DND-41 (cell line): Measurements from ENCODE around the gene CLCC1.

Experiments
- ATAC-seq: fragments of 200-7000 bp; cut with Tn5 transposase; 3 replicates; pipeline ENCODE4 v1.9.1; 2021; ENCODE audit warnings: low read depth; ENCODE audit not compliant: insufficient read depth
- DNase-seq: peaks from one replicate; pipeline ENCODE4 v3.0.0-alpha.2; 2020
- H2AFZ ChIP-seq: 2 replicates; pipeline ENCODE4 v1.6.0; 2012; ENCODE audit warnings: low read depth, low read length
- H3K27ac ChIP-seq: 2 replicates; pipeline ENCODE4 v1.5.1; 2012; ENCODE audit warnings: low read length, inconsistent platforms
- H3K27me3 ChIP-seq: fragments of 200-600 bp; sonication (generic); 2 replicates; pipeline ENCODE4 v1.6.0; 2012; ENCODE audit warnings: low read length, mild to moderate bottlenecking, inconsistent platforms; ENCODE audit not compliant: insufficient read depth, poor library complexity
- H3K36me3 ChIP-seq: 2 replicates; pipeline ENCODE4 v1.5.1; 2012; ENCODE audit warnings: low read length, inconsistent platforms; ENCODE audit not compliant: insufficient read depth
- H3K4me1 ChIP-seq: 2 replicates; pipeline ENCODE4 v1.5.1; 2012; ENCODE audit warnings: mild to moderate bottlenecking, low read length; ENCODE audit not compliant: insufficient read depth
- H3K4me2 ChIP-seq: 2 replicates; pipeline ENCODE4 v1.6.0; 2012; ENCODE audit warnings: mild to moderate bottlenecking, moderate library complexity, low read length, inconsistent platforms; ENCODE audit not compliant: insufficient read depth
- H3K4me3 ChIP-seq, 2 experiments: fragments of 200-600 bp in 1 of 2; shearing (Covaris generic) in 1 of 2; 2 replicates each; pipeline ENCODE4 v1.5.1; 2012 to 2016; ENCODE audit warnings: inconsistent platforms in 2 of 2, low read length in 2 of 2, mild to moderate bottlenecking in 2 of 2, low read depth in 1 of 2, moderate library complexity in 1 of 2
- H3K79me2 ChIP-seq: 2 replicates; pipeline ENCODE4 v1.6.0; 2012; ENCODE audit warnings: low read length, inconsistent platforms; ENCODE audit not compliant: insufficient read depth
- H3K9ac ChIP-seq: 2 replicates; pipeline ENCODE4 v1.6.0; 2012; ENCODE audit warnings: low read depth, mild to moderate bottlenecking, inconsistent platforms, low read length, moderate library complexity
- H3K9me3 ChIP-seq: 2 replicates; pipeline ENCODE4 v1.5.1; 2012; ENCODE audit warnings: low read length, moderate library complexity, mild to moderate bottlenecking, inconsistent platforms; ENCODE audit not compliant: insufficient read depth, severe bottlenecking
- H4K20me1 ChIP-seq: 2 replicates; pipeline ENCODE4 v1.6.0; 2012; ENCODE audit warnings: low read length; ENCODE audit not compliant: insufficient read depth
- CTCF ChIP-seq: IDR thresholded peaks from 2 replicates; pipeline ENCODE4 v1.5.1; 2012; ENCODE audit warnings: borderline replicate concordance, low read length, moderate library complexity, mild to moderate bottlenecking; ENCODE audit not compliant: poor library complexity, severe bottlenecking; ENCODE audit errors: extremely low read depth
- EZH2 ChIP-seq: IDR thresholded peaks from 3 replicates; pipeline ENCODE4 v1.6.1; 2012; ENCODE audit warnings: borderline replicate concordance, low read depth, mild to moderate bottlenecking, moderate library complexity, low read length, inconsistent platforms; ENCODE audit not compliant: severe bottlenecking

CLCC1 gene

GRCh38 chr1:108925920-108926319 is 37.4 kb downstream of the CLCC1 start:
- no peak overlapping the region for H3K27ac ChIP-seq
- peaks cover 43% of the 10 kb centered on the region for H3K36me3 ChIP-seq
- no peaks in the 10 kb centered on the region for H3K27me3 ChIP-seq
- no peak overlapping the region for H3K9ac ChIP-seq
- H4K20me1 ChIP-seq: no peaks in the 10 kb centered on the region
- no peak overlapping the region for H2AFZ ChIP-seq
- no peaks in the 10 kb centered on the region for H3K9me3 ChIP-seq
- H3K79me2 ChIP-seq: no peaks in the 10 kb centered on the region
- ATAC-seq: no peak
- no peak overlapping the region for H3K4me3 ChIP-seq
- no peaks in the 10 kb centered on the region for H3K4me1 ChIP-seq
- TF ChIP-seq EZH2: no peak
- TF ChIP-seq CTCF: no peak
- no peak overlapping the region for H3K4me2 ChIP-seq
- DNase-seq: no peak

- 0 out of 2 replicates have a peak, but pooled peaks cover 5% of the 10 kb centered on the region for H3K36me3 ChIP-seq
- no peak overlapping the region for H3K27ac ChIP-seq
- H3K9ac ChIP-seq: no peak overlapping the region
- TF ChIP-seq CTCF: no peak
- TF ChIP-seq EZH2: no peak
- no peaks in the 10 kb centered on the region for H3K79me2 ChIP-seq
- H3K9me3 ChIP-seq: no peaks in the 10 kb centered on the region
- DNase-seq (no peak), ATAC-seq (no peak)
- no peaks in the 10 kb centered on the region for H3K27me3 ChIP-seq
- no peak overlapping the region for H2AFZ ChIP-seq
- no peak overlapping the region for H3K4me2 ChIP-seq
- no peaks in the 10 kb centered on the region for H4K20me1 ChIP-seq
- no peak overlapping the region for H3K4me3 ChIP-seq
- no peaks in the 10 kb centered on the region for H3K4me1 ChIP-seq
These were observed 46.5 kb downstream of the CLCC1 start for GRCh38 chr1:108916788-108917187.
